NCI-H2227 (cell line): ENCODE data around the gene NOVA1.
A peak's percentile ranks its signal among the peaks of the same experiment; 100 is the strongest.

Experiments used
- DNase-seq: peaks from one replicate; lab custom pipeline; 2025; ENCODE audit not compliant: unreplicated experiment; lab: John Stamatoyannopoulos, UW

The NOVA1 gene

DNA sequence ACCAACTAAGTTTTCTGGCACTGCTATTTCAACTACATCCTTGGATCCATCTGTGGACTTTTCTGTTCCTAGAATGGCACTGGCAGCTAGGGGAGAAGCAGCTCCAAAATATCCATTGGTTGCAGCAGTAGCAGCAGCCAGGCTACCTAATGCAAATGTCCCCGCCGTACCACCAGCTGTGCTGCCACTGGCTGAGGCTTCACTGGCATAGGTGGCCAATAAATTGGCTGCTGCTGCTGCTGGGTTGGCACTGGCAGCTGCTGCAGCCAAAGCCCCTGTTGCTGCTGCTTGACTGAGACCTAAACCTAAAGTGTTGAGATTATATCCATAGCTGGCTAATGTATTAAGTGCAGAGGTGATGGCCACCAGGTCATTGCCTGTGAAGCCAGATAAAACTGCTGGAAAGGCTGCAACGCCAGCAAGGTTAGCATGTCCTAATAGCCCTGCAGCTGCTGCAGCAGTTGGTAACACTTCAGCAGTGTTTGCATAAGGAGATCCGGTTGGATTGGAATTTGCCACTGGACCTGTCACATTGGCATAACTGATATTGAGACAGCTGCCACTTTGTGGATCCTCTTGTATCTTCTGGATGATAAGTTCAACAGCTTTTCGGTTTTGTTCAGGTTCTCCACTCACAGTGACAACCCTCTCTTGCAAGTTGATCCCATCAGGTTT is 149.5 kb downstream of the NOVA1 start:
- peak; percentile 4 for DNase-seq

DNA sequence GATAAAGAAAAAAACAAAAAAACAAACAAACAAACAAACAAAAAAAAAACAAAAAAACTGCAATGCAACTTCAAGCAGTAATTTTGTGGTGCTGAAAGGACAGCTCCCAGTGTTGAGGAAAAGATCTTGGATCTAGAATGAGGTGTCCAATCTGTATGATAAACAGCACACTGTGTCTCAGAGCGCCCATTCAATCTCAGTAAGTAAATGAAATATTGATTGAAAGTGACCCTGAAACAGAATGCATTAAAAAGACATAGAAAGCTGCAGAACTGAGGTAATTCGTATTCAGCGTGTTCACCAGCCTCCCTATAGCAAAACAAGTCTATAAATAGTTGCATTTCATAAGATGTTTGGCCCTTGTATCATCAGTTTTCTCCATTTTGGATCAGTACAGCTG is 153.0 kb downstream of the NOVA1 start:
- no peak for DNase-seq

DNA sequence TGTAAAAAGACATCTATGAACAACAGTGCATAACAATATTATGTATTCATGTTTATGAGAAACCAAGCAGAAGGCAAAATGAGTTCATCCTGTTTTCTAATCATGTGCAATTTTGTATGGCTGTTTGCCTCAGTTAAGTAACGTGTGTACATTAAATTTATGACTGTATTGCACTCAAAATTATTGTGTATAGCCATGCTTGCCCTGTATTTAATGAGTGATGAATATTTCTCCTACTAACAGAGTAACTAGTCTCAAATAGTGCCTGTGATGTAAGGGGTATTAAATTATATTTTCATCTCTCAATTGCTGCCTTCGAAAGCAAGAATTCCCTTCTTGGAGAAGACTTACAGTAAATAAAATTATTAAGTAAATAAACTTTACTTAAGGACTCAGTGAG is 154.2 kb downstream of the NOVA1 start:
- DNase-seq = no peak

DNA sequence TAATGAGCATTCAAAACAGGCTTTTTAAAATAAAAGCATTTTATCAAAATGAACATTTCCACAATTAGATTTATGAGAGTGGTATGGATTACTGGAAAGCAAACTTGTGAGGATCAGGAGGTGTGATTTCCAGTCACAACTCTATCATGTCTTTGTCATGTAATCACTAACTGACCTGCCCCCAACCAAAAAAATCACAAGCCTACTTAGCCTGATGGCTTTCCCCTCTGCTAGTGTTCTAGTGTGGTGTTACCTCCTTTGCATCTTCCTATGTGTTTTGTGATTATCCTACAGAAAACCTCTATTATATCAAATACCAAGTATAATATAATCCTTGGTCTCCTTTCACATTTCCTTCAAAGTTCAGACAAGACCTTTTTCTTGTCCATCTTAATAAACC is 168.6 kb downstream of the NOVA1 start:
- DNase-seq = no peak

DNA sequence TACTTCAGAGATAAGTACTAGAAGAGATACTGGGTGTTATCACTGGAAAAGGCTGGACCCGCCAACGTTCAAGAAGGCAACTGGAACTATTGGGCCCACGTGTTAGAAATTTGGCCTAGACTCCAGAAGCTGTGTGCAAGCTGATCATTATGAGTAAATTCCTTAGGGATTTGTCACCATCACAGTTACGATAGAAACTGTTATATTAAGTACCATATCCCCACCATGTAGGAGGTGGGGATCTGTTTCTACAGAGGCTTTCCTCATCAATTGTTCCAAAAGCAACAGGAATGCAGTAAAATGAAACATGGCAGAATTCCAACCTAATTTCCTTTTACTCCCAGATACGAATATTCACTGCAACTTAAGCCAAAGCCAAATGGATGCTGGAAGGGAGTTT is 170.7 kb downstream of the NOVA1 start:
- DNase-seq = no peak

- no peak for DNase-seq
Observed at GRCh38 chr14:26424537-26424936, 173.3 kb downstream of the NOVA1 start.

- DNase-seq = no peak
Observed at GRCh38 chr14:26415618-26416123, 182.2 kb downstream of the NOVA1 start.

DNA sequence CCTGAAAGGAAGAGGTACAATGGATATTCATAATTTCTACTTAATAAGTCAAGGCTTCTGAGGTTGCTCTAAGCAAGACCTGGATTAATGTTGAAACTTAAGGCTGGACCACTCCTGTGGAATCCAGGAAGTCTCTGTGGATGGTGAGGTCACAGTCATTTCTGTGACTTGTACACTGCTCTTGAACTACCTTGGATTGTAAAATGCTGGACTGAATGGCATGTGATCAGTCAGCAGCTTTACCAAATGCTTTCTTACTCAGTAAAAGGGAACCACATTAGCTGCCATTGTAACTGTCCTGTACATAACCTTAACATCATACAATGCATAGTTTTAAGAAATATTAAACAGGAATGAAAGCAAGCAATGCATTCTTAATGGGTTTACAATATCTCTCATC is 182.9 kb downstream of the NOVA1 start:
- DNase-seq = no peak

DNA sequence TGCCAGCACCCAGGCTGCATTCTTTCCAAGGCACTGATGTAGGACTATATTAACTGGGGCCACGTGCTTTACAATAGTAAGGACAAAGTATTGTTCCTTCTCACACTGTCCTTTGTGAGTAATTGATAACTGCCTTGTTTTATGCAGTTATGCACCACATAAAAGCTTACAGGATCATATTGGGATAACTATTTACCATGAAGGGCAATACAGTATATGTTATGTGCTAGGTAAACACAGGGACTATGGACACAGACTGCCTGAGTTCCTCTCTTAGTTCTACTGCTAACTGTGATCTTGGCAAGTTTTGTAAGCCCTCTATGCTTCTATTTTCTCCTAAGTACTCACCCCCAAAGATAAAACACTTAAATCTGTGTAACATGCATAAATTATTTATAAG is 183.7 kb downstream of the NOVA1 start:
- DNase-seq = no peak

- DNase-seq = no peak
Observed at GRCh38 chr14:26412421-26412820, 185.4 kb downstream of the NOVA1 start.

- DNase-seq = no peak
Observed at GRCh38 chr14:26410189-26410685, 187.6 kb downstream of the NOVA1 start.

DNA sequence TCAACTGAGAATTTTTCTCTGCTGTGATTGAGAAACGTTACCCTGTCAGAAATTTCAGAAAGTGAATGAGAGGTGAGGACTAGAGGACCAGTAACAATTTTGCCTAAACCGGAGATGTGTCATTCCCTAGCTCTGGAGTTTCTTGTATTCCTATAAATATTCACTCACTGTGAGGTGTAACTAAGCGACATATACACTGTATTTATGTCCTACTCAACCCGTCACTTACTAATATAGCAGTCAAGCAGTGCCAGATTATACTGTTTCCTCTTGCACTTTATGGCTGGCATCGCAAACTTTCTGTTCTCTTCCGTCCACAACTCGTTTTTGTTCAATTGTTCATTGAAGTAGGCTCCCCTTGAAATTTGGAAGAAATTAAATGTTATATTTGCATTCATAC is 192.9 kb downstream of the NOVA1 start:
- no peak for DNase-seq

DNA sequence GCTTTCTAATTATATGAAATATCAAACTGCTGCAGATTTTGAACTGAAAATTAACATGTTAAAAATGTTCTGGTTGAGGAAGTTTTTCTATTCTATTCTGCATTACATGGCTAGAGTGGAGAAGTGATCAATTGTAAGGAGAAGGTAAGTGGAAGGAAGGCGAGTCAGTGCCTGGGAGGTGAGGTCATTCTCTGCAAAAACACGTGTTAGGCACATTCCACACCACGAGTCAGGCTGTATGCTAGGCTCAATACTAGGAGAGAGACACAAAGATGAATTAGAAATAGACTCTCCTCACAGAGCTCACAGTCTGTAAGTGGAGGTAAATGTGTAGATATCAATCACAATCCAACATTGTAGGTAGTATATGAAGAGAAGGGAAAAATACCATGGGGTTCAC is 194.1 kb downstream of the NOVA1 start:
- no peak for DNase-seq

DNA sequence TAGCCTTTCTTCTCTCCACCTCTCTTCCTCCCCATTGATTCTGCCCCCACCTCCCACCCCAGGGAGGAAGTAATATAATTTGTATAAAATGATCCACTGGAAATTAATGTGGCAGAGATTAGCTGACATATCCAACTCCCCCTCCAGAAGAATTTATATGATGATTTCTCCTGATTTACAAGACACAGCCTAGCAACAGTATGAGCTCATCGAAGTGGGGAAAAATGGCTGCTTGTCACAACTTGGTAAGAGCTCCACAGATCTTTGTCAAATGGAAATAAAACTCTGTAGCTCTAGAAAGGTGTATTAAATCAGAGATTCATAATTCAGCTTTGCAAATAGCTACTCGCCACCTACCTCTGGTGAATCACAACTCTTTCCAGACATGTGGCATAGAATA is 195.7 kb downstream of the NOVA1 start:
- DNase-seq = no peak

DNA sequence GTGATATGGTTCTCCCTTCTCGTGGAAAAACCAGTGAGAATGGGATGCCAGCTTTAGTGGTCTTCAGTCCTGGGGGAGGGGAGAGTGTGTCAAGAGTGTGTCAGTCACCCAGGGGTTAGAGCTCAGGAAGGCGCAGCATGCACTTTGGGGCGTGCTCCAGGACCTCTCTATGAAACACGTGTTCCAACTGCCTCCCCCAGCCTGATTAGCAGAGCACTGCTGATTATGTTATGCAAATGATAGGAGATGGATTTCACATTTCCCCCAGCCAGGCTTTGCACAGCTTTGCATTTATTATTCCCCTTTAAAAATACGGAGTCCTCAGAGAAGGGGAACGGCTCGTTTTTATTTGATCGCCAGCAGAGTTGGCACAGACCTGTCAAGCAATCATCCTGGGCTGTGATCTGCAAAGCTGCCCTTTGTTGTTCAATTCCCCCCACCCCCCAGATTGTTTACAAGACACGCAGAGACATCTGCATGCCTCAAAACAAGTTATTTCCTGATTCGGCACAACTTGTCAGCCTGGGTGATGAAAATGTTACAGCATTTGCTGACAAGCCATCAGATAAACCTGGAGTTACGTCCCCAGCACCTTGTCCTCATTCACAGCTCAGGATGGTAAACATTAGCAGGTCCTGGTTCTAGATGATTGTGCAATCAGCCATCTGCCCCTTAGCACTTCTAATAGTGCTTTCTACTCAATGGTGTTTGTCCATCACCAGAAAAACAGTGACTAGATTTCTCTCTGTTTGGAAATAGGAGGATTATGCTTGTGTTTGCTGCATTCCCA is 196.5 kb downstream of the NOVA1 start:
- DNase-seq = no peak

DNA sequence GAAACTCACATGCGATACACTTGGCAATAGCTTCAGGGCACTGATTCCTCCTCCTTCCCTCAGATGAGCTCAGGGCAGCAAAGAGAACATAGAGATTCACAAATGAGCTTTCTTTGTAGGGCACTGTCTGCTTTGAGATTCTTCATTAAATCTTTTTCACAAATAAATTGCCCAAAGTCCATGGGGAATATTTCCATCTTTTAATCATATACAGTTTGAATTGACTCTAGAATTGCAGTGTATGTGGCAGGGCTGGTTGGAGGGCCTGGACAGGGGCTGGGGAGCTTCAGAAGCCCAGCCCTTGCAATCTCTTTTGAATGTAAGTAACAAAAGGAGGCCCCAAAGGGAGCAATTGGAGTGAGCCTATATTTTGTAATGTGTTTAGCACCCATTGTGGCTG is 197.5 kb downstream of the NOVA1 start:
- no peak for DNase-seq

GRCh38 chr14:26398616-26399015 is 199.2 kb downstream of the NOVA1 start:
- DNase-seq = no peak
